NT2/D1 (cell line): ENCODE results near the gene ARHGAP42.

Experiments
- SUZ12 ChIP-seq: IDR thresholded peaks from 2 replicates; pipeline ENCODE4 v1.6.1; 2011; ENCODE audit not compliant: insufficient read length, insufficient read depth; ENCODE audit errors: extremely low read depth
- YY1 ChIP-seq: IDR thresholded peaks from 2 replicates; pipeline ENCODE4 v1.6.1; 2011; ENCODE audit not compliant: insufficient read length, insufficient read depth
- ZNF274 ChIP-seq: IDR thresholded peaks from 2 replicates; pipeline ENCODE4 v1.6.1; 2011; ENCODE audit warnings: mild to moderate bottlenecking, low read depth, low read length

GRCh38 chr11:100887659-100888058, 200.6 kb downstream of the ARHGAP42 start:
- no peak for TF ChIP-seq ZNF274
- no peak for TF ChIP-seq YY1
- no peak for TF ChIP-seq SUZ12
